Left ventricle myocardium inferior (tissue), 1 donor: ENCODE measurements around the gene DYNC2I2. TPM values are rescaled to one million over a fixed set of nuclear protein-coding genes. Genes with fewer than 3 reads are reported as not detected.

Experiments
- DNase-seq: peaks from one replicate; pipeline ENCODE4 v3.0.0-alpha.2; 2020
- H3K27ac ChIP-seq: fragments of 200-600 bp; replicated peaks from 2 replicates; pipeline ENCODE4 v1.8.0; 2021
- H3K27me3 ChIP-seq: fragments of 200-600 bp; 2 replicates; pipeline ENCODE4 v1.8.0; 2021; ENCODE audit warnings: low read depth
- H3K36me3 ChIP-seq: fragments of 200-600 bp; 2 replicates; pipeline ENCODE4 v1.8.0; 2021
- H3K4me1 ChIP-seq: fragments of 200-600 bp; 2 replicates; pipeline ENCODE4 v1.8.0; 2021
- H3K4me3 ChIP-seq: fragments of 200-600 bp; 2 replicates; pipeline ENCODE4 v1.8.0; 2021; ENCODE audit warnings: mild to moderate bottlenecking, moderate library complexity
- H3K9me3 ChIP-seq: fragments of 200-600 bp; replicated peaks from 2 replicates; pipeline ENCODE4 v1.8.0; 2021
- CTCF ChIP-seq: fragments of 200-600 bp; IDR thresholded peaks from 2 replicates; pipeline ENCODE4 v1.8.0; 2021; ENCODE audit warnings: antibody characterized with exemption, mild to moderate bottlenecking, borderline replicate concordance
- intact Hi-C: fragments of 100-400 bp; cut with micrococcal nuclease; formaldehyde crosslinking; loops from one replicate; pipeline ENCODE4 v1.11.0; 2022
- total RNA-seq: library from RNA; stranded (reverse); fragmentation: NEBNext Ultra II Directional; extraction: Animal tissue kit (Norgen Biotek cat#: 25700); gene quantifications from one replicate; pipeline ENCODE4 v1.2.1, GENCODE V29; 2021
- donor health status: DM: no; HTN: yes; CAD: no; lungs with severe emphysema.

The DYNC2I2 gene
- total RNA-seq, 1 donor from 2014 or later = 32.7 TPM

- DNase-seq = no peak
- Histone ChIP-seq H3K9me3 (no peaks in the 10 kb centered on the region), H3K27ac (no peak overlapping the region), H3K27me3 (no peaks in the 10 kb centered on the region), H3K4me3 (no peak overlapping the region), H3K36me3 (peaks cover 100% of the 10 kb centered on the region), H3K4me1 (no peaks in the 10 kb centered on the region)
- intact Hi-C loops = no loop called here
- TF ChIP-seq CTCF = no peak
Measured at GRCh38 chr9:128619127-128619526, 37.5 kb downstream of the DYNC2I2 start.

GRCh38 chr9:128617943-128618342 lies 38.7 kb downstream of the DYNC2I2 start:
- intact Hi-C loops = no loop called here
- H3K27me3 ChIP-seq = no peaks in the 10 kb centered on the region
- no peak for TF ChIP-seq CTCF
- DNase-seq = no peak
- H3K4me3 ChIP-seq = no peak overlapping the region
- H3K36me3 ChIP-seq = peaks cover 100% of the 10 kb centered on the region
- no peaks in the 10 kb centered on the region for H3K9me3 ChIP-seq
- no peak overlapping the region for H3K27ac ChIP-seq
- H3K4me1 ChIP-seq = no peaks in the 10 kb centered on the region

- H3K9me3 ChIP-seq = no peaks in the 10 kb centered on the region
- no peak for DNase-seq
- H3K36me3 ChIP-seq = peaks cover 100% of the 10 kb centered on the region
- H3K27ac ChIP-seq = no peak overlapping the region
- H3K4me1 ChIP-seq = no peaks in the 10 kb centered on the region
- TF ChIP-seq CTCF = no peak
- intact Hi-C loops = no loop called here
- H3K4me3 ChIP-seq = no peak overlapping the region
- H3K27me3 ChIP-seq = no peaks in the 10 kb centered on the region
Measured at GRCh38 chr9:128615571-128615970, 41.1 kb downstream of the DYNC2I2 start.

- intact Hi-C loops = no loop called here
- no peak for TF ChIP-seq CTCF
- peaks cover 100% of the 10 kb centered on the region for H3K36me3 ChIP-seq
- no peaks in the 10 kb centered on the region for H3K4me1 ChIP-seq
- H3K4me3 ChIP-seq = no peak overlapping the region
- DNase-seq = no peak
- no peak overlapping the region for H3K27ac ChIP-seq
- H3K27me3 ChIP-seq = no peaks in the 10 kb centered on the region
- H3K9me3 ChIP-seq = no peaks in the 10 kb centered on the region
Measured at GRCh38 chr9:128614728-128615127, 41.9 kb downstream of the DYNC2I2 start.

GRCh38 chr9:128611600-128612394 lies 44.9 kb downstream of the DYNC2I2 start:
- no peak overlapping the region for H3K27ac ChIP-seq
- H3K4me3 ChIP-seq = no peak overlapping the region
- no peaks in the 10 kb centered on the region for H3K27me3 ChIP-seq
- no peak for DNase-seq
- TF ChIP-seq CTCF = no peak
- intact Hi-C loops = no loop called here
- H3K36me3 ChIP-seq = peaks cover 100% of the 10 kb centered on the region
- H3K9me3 ChIP-seq = no peaks in the 10 kb centered on the region
- H3K4me1 ChIP-seq = peaks cover 14% of the 10 kb centered on the region
